Measurements from ENCODE around the gene UVSSA. TPM values are rescaled to one million over a fixed set of nuclear protein-coding genes. Genes with fewer than 3 reads are reported as not detected.

Gene UVSSA
- total and polyA plus RNA-seq, 2 donors (not counting 1 experiment from before 2014, with no cell fraction given) = 34.6 to 40.5 TPM

GRCh38 chr4:1402516-1403091 is 55.6 kb downstream of the UVSSA start:
- POLR2A ChIA-PET = no interaction called here

More at GRCh38 chr4:1402516-1403091, 55.6 kb downstream of the UVSSA start:
- no peak for ATAC-seq (ENCODE audit: low read depth)
- intact Hi-C loops (cut with micrococcal nuclease) = no loop called here
- peaks cover 0 to 60% (median 28%) of the 10 kb centered on the region in 4 experiments for H3K27me3 ChIP-seq (replicated peaks in 1 of 4; ENCODE audit: control extremely low read depth in 1 of 4, control insufficient read depth in 3 of 4, insufficient read depth in 4 of 4, low read length in 3 of 4)
- Mint-ChIP-seq H3K27me3 (peaks cover 20% of the 10 kb centered on the region), H3K27ac (no peak overlapping the region), H3K4me1 (peaks cover 3% of the 10 kb centered on the region), H3K4me3 (no peak overlapping the region), H3K9me3 (ENCODE audit: insufficient read depth) (no peaks in the 10 kb centered on the region)
- H2AFZ ChIP-seq (ENCODE audit: insufficient read depth, low read depth, low read length, poor library complexity, severe bottlenecking) = no peak overlapping the region
- TF ChIP-seq EZH2 (IDR thresholded peaks at IDR 0.05; ENCODE audit: borderline replicate concordance, insufficient read depth, low read depth, low read length, poor library complexity, severe bottlenecking) = no peak
- TF ChIP-seq CTCF (IDR thresholded peaks at IDR 0.05) = no peak
- H3K79me2 ChIP-seq (ENCODE audit: control insufficient read depth, insufficient read depth, low read length) = no peaks in the 10 kb centered on the region
- CTCF ChIA-PET = no interaction called here
- peak overlapping the region; percentile 56 for H3K4me2 ChIP-seq (replicated peaks; ENCODE audit: low read depth, low read length, poor library complexity, severe bottlenecking)
- peak; percentile 31 for DNase-seq
- WGBS (ENCODE audit: insufficient coverage) = 10% methylated on average over 67 of the region's 69 CpGs
- no peak overlapping the region for H3K9ac ChIP-seq (ENCODE audit: low read length)
- H3K4me1 ChIP-seq (ENCODE audit: control insufficient read depth in 2 of 2, insufficient read depth in 2 of 2, low read length in 2 of 2) = peaks cover 16 to 35% of the 10 kb centered on the region in 2 donors
- no peak overlapping the region for H3K27ac ChIP-seq (ENCODE audit: low read length in 2 of 2)
- peaks cover 0 to 78% (median 4%) of the 10 kb centered on the region in 3 donors for H3K9me3 ChIP-seq (ENCODE audit: control extremely low read depth in 1 of 3, control insufficient read depth in 2 of 3, insufficient read depth in 1 of 3, low read length in 2 of 3)
- no peak overlapping the region for H3K4me3 ChIP-seq (ENCODE audit: control extremely low read depth in 1 of 5, extremely low read depth in 1 of 5, insufficient read depth in 1 of 5, low read depth in 2 of 5, low read length in 4 of 5)
- no peaks in the 10 kb centered on the region for H4K20me1 ChIP-seq (ENCODE audit: control insufficient read depth, insufficient read depth, low read length, poor library complexity, severe bottlenecking)
- no peaks in the 10 kb centered on the region for H3K36me3 ChIP-seq (replicated peaks in 1 of 2; ENCODE audit: control extremely low read depth in 1 of 2, control insufficient read depth in 1 of 2, extremely low read depth in 1 of 2, insufficient read depth in 2 of 2, low read length in 1 of 2)

All from B cell (primary cell).